KMS-11 (cell line): Measurements from ENCODE around the gene CHRD.
A peak's percentile ranks its signal among the peaks of the same experiment; 100 is the strongest.

Source experiments
- H2AFZ ChIP-seq: fragments of 200-600 bp; sonication (generic); 2 replicates; pipeline ENCODE4 v1.6.1; 2016; ENCODE audit warnings: antibody characterized with exemption, mixed run types, low read depth
- H3K27ac ChIP-seq: fragments of 200-600 bp; sonication (generic); 2 replicates; pipeline ENCODE4 v1.6.1; 2016; ENCODE audit warnings: mild to moderate bottlenecking, mixed run types
- H3K27me3 ChIP-seq: fragments of 200-600 bp; sonication (generic); 2 replicates; pipeline ENCODE4 v1.6.1; 2017; ENCODE audit warnings: mild to moderate bottlenecking, low read depth, mixed run types, moderate library complexity; ENCODE audit not compliant: insufficient read depth
- H3K36me3 ChIP-seq: fragments of 200-600 bp; sonication (generic); 2 replicates; pipeline ENCODE4 v1.6.1; 2017; ENCODE audit warnings: mild to moderate bottlenecking, mixed run types; ENCODE audit not compliant: insufficient read depth
- H3K4me1 ChIP-seq: fragments of 200-600 bp; sonication (generic); 2 replicates; pipeline ENCODE4 v1.6.1; 2016; ENCODE audit warnings: mild to moderate bottlenecking, low read depth, mixed run types; ENCODE audit not compliant: poor library complexity, severe bottlenecking
- H3K4me2 ChIP-seq: fragments of 200-600 bp; sonication (generic); 2 replicates; pipeline ENCODE4 v1.7.0; 2016; ENCODE audit warnings: mild to moderate bottlenecking, mixed run types
- H3K4me3 ChIP-seq: fragments of 200-600 bp; sonication (generic); IDR thresholded peaks from 2 replicates; pipeline ENCODE4 v1.6.1; 2017; ENCODE audit warnings: low read depth, low read length, mixed read lengths; ENCODE audit not compliant: insufficient read depth
- H3K79me2 ChIP-seq: fragments of 200-600 bp; sonication (generic); 2 replicates; pipeline ENCODE4 v1.6.1; 2016; ENCODE audit warnings: low read depth, mixed run types; ENCODE audit not compliant: insufficient read depth
- H3K9ac ChIP-seq: fragments of 200-600 bp; sonication (generic); 2 replicates; pipeline ENCODE4 v1.6.1; 2016; ENCODE audit warnings: mild to moderate bottlenecking, mixed run types
- H4K20me1 ChIP-seq: fragments of 200-600 bp; sonication (generic); 2 replicates; pipeline ENCODE4 v1.6.1; 2016; ENCODE audit warnings: mild to moderate bottlenecking, mixed run types; ENCODE audit not compliant: insufficient read depth
- TF ChIP-seq, protein P1 (sequence below): fragments of 200-600 bp; sonication (generic); conservative IDR thresholded peaks from 2 replicates; pipeline ENCODE4 v1.6.1; 2017; ENCODE audit warnings: low read depth, mild to moderate bottlenecking, antibody characterized with exemption, low read length, moderate library complexity, mixed read lengths

Gene CHRD

DNA sequence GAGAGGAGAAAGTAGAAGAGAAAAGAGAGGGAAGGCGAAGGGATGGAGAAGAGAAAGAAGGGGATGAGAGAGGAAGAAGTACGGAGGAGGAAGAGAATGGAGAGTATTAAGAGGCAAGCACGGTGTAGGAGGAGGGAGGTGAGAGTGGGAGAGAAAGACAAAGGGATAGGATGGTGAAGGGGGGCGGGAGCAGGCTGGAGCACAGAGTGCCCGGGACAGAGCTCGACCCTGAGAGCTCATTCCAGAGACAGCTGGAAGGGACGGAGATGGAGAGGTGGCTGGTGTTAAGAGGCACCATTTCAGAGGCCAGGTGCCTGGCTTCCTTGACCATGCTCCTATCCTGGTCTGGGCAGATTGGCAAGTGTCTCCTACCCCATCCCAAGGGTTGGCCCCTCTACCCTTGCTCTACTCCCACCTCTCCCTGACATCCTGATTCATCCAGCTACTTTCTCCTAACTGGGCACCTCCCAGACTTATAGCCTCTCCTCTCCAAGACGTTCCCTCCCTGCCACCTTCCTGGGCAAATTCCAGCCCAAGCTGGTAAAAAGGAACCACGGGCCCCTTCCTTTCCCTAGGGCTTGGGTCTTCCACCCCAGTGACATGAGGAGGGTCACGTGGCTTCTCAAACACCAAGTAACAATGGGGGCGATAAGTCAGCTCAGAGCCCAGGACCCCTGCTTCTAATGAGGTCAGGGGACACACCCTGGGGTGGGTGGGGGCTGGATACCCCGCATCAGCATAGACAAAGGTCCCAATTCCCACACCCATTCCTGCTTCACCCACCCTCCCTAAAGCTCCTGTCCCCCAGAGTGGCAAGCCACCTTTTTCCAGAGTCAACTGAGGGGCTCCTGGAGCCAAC lies 19.6 kb upstream of the CHRD start:
- peak overlapping the region; percentile 60; the same call in 1 of the 2 replicates for H3K9ac ChIP-seq
- peak overlapping the region; percentile 85 for H3K4me2 ChIP-seq
- peaks cover 4% of the 10 kb centered on the region; the same call in 1 of the 2 replicates for H3K36me3 ChIP-seq
- no peaks in the 10 kb centered on the region for H3K27me3 ChIP-seq
- no peak overlapping the region for H3K27ac ChIP-seq
- no peaks in the 10 kb centered on the region for H4K20me1 ChIP-seq
- H2AFZ ChIP-seq = peak overlapping the region; percentile 45; the same call in 1 of the 2 replicates
- H3K79me2 ChIP-seq = peaks cover 19% of the 10 kb centered on the region
- no peak overlapping the region for H3K4me3 ChIP-seq
- peaks cover 14% of the 10 kb centered on the region for H3K4me1 ChIP-seq
- TF ChIP-seq, protein P1, sequence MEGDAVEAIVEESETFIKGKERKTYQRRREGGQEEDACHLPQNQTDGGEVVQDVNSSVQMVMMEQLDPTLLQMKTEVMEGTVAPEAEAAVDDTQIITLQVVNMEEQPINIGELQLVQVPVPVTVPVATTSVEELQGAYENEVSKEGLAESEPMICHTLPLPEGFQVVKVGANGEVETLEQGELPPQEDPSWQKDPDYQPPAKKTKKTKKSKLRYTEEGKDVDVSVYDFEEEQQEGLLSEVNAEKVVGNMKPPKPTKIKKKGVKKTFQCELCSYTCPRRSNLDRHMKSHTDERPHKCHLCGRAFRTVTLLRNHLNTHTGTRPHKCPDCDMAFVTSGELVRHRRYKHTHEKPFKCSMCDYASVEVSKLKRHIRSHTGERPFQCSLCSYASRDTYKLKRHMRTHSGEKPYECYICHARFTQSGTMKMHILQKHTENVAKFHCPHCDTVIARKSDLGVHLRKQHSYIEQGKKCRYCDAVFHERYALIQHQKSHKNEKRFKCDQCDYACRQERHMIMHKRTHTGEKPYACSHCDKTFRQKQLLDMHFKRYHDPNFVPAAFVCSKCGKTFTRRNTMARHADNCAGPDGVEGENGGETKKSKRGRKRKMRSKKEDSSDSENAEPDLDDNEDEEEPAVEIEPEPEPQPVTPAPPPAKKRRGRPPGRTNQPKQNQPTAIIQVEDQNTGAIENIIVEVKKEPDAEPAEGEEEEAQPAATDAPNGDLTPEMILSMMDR = no peak

DNA sequence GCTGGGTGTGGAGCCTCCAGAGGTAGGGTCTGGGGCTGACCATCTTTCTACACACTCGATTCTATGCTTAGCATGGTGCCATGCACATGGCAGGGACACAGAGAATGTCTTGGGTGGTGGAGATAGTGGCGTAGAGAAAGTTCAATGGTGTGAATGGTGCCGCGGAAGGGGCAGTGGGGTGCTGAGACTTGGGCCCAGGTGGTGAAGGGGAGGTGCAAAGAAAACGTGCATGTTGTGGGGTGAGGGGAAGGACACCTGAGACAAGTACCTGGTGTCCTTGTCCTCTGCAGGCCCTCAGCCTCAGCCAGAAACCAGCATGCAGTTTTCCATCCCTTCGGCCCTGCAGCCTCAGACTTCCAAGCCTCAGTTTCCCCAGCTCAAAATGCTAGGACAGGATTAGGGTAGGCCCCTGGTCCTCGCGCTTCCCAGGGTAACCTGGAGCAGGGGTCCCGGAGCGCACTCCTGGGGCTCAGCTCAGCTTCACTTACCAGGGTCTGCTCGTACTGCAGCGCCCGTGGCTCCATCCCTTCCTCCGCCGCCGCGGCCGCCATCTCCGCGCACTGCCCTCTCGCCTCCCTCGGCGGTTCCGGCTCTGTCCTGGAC lies 18.8 kb upstream of the CHRD start:
- TF ChIP-seq, protein P1 = no peak
- H3K79me2 ChIP-seq = peaks cover 19% of the 10 kb centered on the region
- H3K27me3 ChIP-seq = no peaks in the 10 kb centered on the region
- H2AFZ ChIP-seq = peak overlapping the region; percentile 45
- peak overlapping the region; percentile 60; the same call in 1 of the 2 replicates for H3K9ac ChIP-seq
- no peak overlapping the region for H3K4me3 ChIP-seq
- H3K27ac ChIP-seq = no peak overlapping the region; the same call in 1 of the 2 replicates
- H3K36me3 ChIP-seq = peaks cover 5% of the 10 kb centered on the region; the same call in 1 of the 2 replicates
- H4K20me1 ChIP-seq = no peaks in the 10 kb centered on the region
- peaks cover 14% of the 10 kb centered on the region for H3K4me1 ChIP-seq
- H3K4me2 ChIP-seq = peak overlapping the region; percentile 85

DNA sequence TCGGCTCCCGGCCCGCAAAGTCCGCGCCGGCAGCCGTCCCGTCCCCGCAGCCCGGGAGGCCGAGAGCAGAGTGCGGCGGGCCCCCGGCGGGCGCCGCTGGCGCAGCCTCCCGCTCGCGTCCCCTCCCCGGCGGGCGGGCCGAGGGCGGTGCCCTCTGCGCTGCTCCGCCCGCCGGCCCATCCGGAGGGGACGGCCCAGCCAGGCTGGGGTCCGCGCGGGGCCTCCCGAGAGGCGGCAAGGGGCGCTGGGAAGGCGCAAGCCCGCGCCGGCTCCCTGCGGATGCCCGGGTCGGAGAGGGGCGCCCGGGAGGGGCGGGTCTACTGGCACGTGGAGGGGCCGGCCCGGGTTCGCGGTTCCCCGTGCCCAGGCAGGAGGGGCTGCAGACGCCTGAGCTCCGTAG lies 18.3 kb upstream of the CHRD start, which contains the start of the genes CLCN2 and POLR2H:
Gene CLCN2, minus strand, starts transcription at position 74 of the 400 bp plus-strand sequence. CDS start 126 bp downstream, outside the sequence.
Gene POLR2H, plus strand, starts transcription at position 179 of the 400 bp plus-strand sequence. CDS start 1,783 bp downstream, outside the sequence.
- H3K79me2 ChIP-seq = peaks cover 19% of the 10 kb centered on the region
- H2AFZ ChIP-seq = peak within 1 kb of the TSS; percentile 45
- H3K9ac ChIP-seq = peak within 1 kb of the TSS; percentile 60
- peak within 1 kb of the TSS; percentile 74 for H3K27ac ChIP-seq
- peaks cover 14% of the 10 kb centered on the region for H3K4me1 ChIP-seq
- H3K36me3 ChIP-seq = peaks cover 5% of the 10 kb centered on the region; the same call in 1 of the 2 replicates
- peak within 1 kb of the TSS; percentile 85 for H3K4me2 ChIP-seq
- H3K27me3 ChIP-seq = no peaks in the 10 kb centered on the region
- H3K4me3 ChIP-seq = no peak within 1 kb of the TSS
- no peaks in the 10 kb centered on the region for H4K20me1 ChIP-seq
- TF ChIP-seq, protein P1 = no peak

DNA sequence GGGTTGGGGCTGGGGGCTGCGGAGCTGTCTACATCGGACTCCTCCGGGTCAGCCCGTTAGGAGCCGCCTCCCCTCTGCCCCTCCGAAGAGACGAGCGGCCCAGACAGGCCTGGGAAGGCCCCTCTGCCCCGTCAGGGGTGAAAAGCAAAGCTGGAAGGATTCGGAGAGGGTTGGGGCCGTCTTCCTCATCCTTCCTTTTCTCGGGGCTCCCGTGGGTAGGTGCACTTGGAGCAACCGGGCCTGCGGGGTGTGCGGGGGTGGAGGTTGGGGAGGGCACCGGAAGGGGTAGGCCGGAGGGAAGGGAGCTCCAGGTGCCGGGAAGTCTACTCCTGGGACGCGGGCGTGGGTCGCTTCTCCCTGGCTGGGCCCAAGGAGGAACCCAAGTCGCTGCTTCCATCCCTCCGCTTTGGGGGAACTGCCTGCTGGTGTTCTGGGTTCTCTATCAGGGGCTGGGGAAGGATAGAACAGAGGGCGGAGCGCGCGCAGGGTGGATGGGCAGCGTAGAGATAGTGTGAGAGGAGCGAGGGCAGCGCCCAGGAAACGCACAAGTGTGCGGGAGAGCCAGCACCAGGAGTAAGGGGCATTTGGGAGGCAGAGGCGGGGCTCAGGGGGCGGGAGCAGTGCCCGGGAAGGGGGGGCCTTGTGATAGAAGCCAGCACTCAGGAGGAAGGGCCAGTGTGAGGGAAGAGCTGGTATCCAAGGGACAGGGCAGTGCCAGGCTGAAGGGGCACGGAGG lies 17.8 kb upstream of the CHRD start:
- Histone ChIP-seq H3K27ac (peak overlapping the region; percentile 74), H3K36me3 (peaks cover 5% of the 10 kb centered on the region; the same call in 1 of the 2 replicates), H3K4me2 (peak overlapping the region; percentile 45), H3K79me2 (peaks cover 19% of the 10 kb centered on the region), H3K4me3 (no peak overlapping the region), H3K27me3 (no peaks in the 10 kb centered on the region), H4K20me1 (no peaks in the 10 kb centered on the region), H2AFZ (peak overlapping the region; percentile 45), H3K4me1 (peaks cover 14% of the 10 kb centered on the region), H3K9ac (peak overlapping the region; percentile 49)
- TF ChIP-seq, protein P1 = no peak
